Left lung (tissue), 10 donors: Measurements from ENCODE around the gene BCL2L12. TPM values are rescaled to one million over a fixed set of nuclear protein-coding genes. Genes with fewer than 3 reads are reported as not detected.

Source experiments
- ATAC-seq: fragments of 200-7000 bp; cut with Tn5 transposase; one replicate; pipeline ENCODE4 v1.9.1; 2020; ENCODE audit warnings: moderate library complexity
- DNase-seq, 4 donors: peaks; one replicate each; pipeline ENCODE4 v3.0.0-alpha.2; 2013 to 2020
- H3K27ac ChIP-seq, 2 donors: fragments of 200-600 bp; sonication (generic) in 1 of 2; one replicate each; pipeline versions ENCODE4 v1.5.0 to v1.8.0; 2020 to 2021
- H3K27me3 ChIP-seq, 2 donors: fragments of 200-600 bp; sonication (generic) in 1 of 2; one replicate each; pipeline versions ENCODE4 v1.5.0 to v1.8.0; 2020 to 2021
- H3K36me3 ChIP-seq, 2 donors: fragments of 200-600 bp; sonication (generic) in 1 of 2; one replicate each; pipeline versions ENCODE4 v1.5.0 to v1.8.0; 2020 to 2021
- H3K4me1 ChIP-seq, 2 donors: fragments of 200-600 bp; one replicate each; pipeline ENCODE4 v1.8.0; 2021
- H3K4me3 ChIP-seq, 2 donors: fragments of 200-600 bp; sonication (generic) in 1 of 2; one replicate each; pipeline versions ENCODE4 v1.5.0 to v1.8.0; 2020 to 2021; ENCODE audit warnings: mild to moderate bottlenecking in 1 of 2
- H3K9me3 ChIP-seq, 2 donors: fragments of 200-600 bp; sonication (generic) in 1 of 2; one replicate each; pipeline versions ENCODE4 v1.5.0 to v1.8.0; 2020 to 2021
- CTCF ChIP-seq, 2 donors: fragments of 200-600 bp; sonication (generic) in 1 of 2; IDR thresholded peaks; one replicate each; pipeline versions ENCODE4 v1.5.0 to v1.8.0; 2021; ENCODE audit warnings: antibody characterized with exemption in 2 of 2
- intact Hi-C, 2 donors: fragments of 100-400 bp; cut with DNase I; formaldehyde crosslinking; loops; one replicate each; pipeline versions ENCODE4 v1.11.2 to v1.14.2; 2022
- polyA plus RNA-seq, 6 donors: library from polyadenylated mRNA; unstranded; fragments of 120-200 nt; gene quantifications; one replicate each; pipeline ENCODE4 v1.2.1, GENCODE V29; 2013; ENCODE audit not compliant: insufficient read length in 6 of 6
- total RNA-seq, 2 donors: library from RNA; stranded (reverse); fragmentation: NEBNext Ultra II Directional; extraction: Animal tissue kit (Norgen Biotek cat#: 25700); gene quantifications; one replicate each; pipeline ENCODE4 v1.2.1, GENCODE V29; 2021
- donor health status: DM: no; HTN: yes; CAD: no.
- donor health status: DM: no; HTN: no; CAD: no.

The BCL2L12 gene
- total and polyA plus RNA-seq, 8 donors: 20.6 to 30.1 (median 26.0) TPM

- H3K9me3 ChIP-seq: no peaks in the 10 kb centered on the region
- no peak for ATAC-seq
- DNase-seq: no peak
- no peaks in the 10 kb centered on the region for H3K27me3 ChIP-seq
- peaks cover 0 to 96% of the 10 kb centered on the region in 2 donors for H3K36me3 ChIP-seq
- H3K4me1 ChIP-seq: no peaks in the 10 kb centered on the region
- no peak for TF ChIP-seq CTCF (IDR thresholded peaks at IDR 0.05)
- no peak overlapping the region for H3K27ac ChIP-seq
- H3K4me3 ChIP-seq: no peak overlapping the region
- intact Hi-C loops: no loop called here
Measured at GRCh38 chr19:49655570-49656455, 9.9 kb upstream of the BCL2L12 start.

- DNase-seq: no peak
- TF ChIP-seq CTCF (IDR thresholded peaks at IDR 0.05): no peak
- Histone ChIP-seq H3K36me3 (peaks cover 0 to 97% of the 10 kb centered on the region in 2 donors), H3K9me3 (no peaks in the 10 kb centered on the region), H3K4me3 (no peak overlapping the region), H3K4me1 (no peaks in the 10 kb centered on the region), H3K27me3 (no peaks in the 10 kb centered on the region), H3K27ac (no peak overlapping the region)
- no peak for ATAC-seq
- intact Hi-C loops: no loop called here
Measured at GRCh38 chr19:49656456-49657109, 9.2 kb upstream of the BCL2L12 start.

GRCh38 chr19:49657493-49658138, 8.1 kb upstream of the BCL2L12 start:
- H3K27ac ChIP-seq: no peak overlapping the region
- H3K27me3 ChIP-seq: no peaks in the 10 kb centered on the region
- H3K9me3 ChIP-seq: no peaks in the 10 kb centered on the region
- H3K36me3 ChIP-seq: peaks cover 0 to 100% of the 10 kb centered on the region in 2 donors
- intact Hi-C loops: no loop called here
- no peak for TF ChIP-seq CTCF (IDR thresholded peaks at IDR 0.05)
- H3K4me1 ChIP-seq: peaks cover 0 to under 1% of the 10 kb centered on the region in 2 donors
- ATAC-seq: no peak
- no peak for DNase-seq
- H3K4me3 ChIP-seq: no peak overlapping the region

GRCh38 chr19:49658139-49658517, 7.6 kb upstream of the BCL2L12 start:
- peaks cover 0 to 100% of the 10 kb centered on the region in 2 donors for H3K36me3 ChIP-seq
- no peaks in the 10 kb centered on the region for H3K27me3 ChIP-seq
- no peak for TF ChIP-seq CTCF (IDR thresholded peaks at IDR 0.05)

More at GRCh38 chr19:49658139-49658517, 7.6 kb upstream of the BCL2L12 start:
- Histone ChIP-seq H3K9me3 (no peaks in the 10 kb centered on the region), H3K4me1 (peaks cover 0 to 5% of the 10 kb centered on the region in 2 donors), H3K4me3 (no peak overlapping the region), H3K27ac (no peak overlapping the region)
- DNase-seq (no peak), ATAC-seq (no peak)
- intact Hi-C loops: no loop called here
